Keratinocyte (primary cell): ENCODE data around the gene MCM3AP. TPM values are rescaled to one million over a fixed set of nuclear protein-coding genes. Genes with fewer than 3 reads are reported as not detected.

Experiments
- DNase-seq: peaks from one replicate; pipeline ENCODE4 v3.0.0-alpha.2; 2011; ENCODE audit warnings: low read depth, missing footprints, low spot score
- FAIRE-seq: peaks from 2 replicates; lab custom pipeline; 2011; peaks lifted over from hg19 to GRCh38; lab: Jason Lieb, UNC
- H2AFZ ChIP-seq: 2 replicates; pipeline ENCODE4 v1.6.0; 2012; ENCODE audit warnings: low read length, control low read depth, inconsistent platforms; ENCODE audit not compliant: control insufficient read depth
- H3K27ac ChIP-seq: 2 replicates; pipeline ENCODE4 v1.5.1; 2011; ENCODE audit warnings: low read length; ENCODE audit not compliant: control insufficient read depth, insufficient read depth
- H3K27me3 ChIP-seq: 3 replicates; pipeline ENCODE4 v1.6.0; 2011; ENCODE audit warnings: low read length; ENCODE audit not compliant: control insufficient read depth, insufficient read depth; ENCODE audit errors: extremely low read depth
- H3K36me3 ChIP-seq, 2 experiments: 2 replicates in 1 of 2; 3 replicates in 1 of 2; pipeline ENCODE4 v1.5.1; 2011; ENCODE audit warnings: low read length in 2 of 2, mild to moderate bottlenecking in 1 of 2; ENCODE audit not compliant: control insufficient read depth in 2 of 2, insufficient read depth in 2 of 2; ENCODE audit errors: extremely low read depth in 1 of 2
- H3K4me1 ChIP-seq: 3 replicates; pipeline ENCODE4 v1.5.1; 2011; ENCODE audit warnings: low read length; ENCODE audit not compliant: control insufficient read depth, insufficient read depth; ENCODE audit errors: extremely low read depth
- H3K4me2 ChIP-seq: 3 replicates; pipeline ENCODE4 v1.6.0; 2011; ENCODE audit warnings: low read depth, low read length; ENCODE audit not compliant: control insufficient read depth, insufficient read depth; ENCODE audit errors: extremely low read depth
- H3K4me3 ChIP-seq, 3 experiments: fragments of 200-600 bp in 1 of 3; sonication (generic) in 1 of 3; 2 replicates in 2 of 3; 3 replicates in 1 of 3; pipeline ENCODE4 v1.5.1; 2011 to 2016; ENCODE audit warnings: low read length in 3 of 3, mild to moderate bottlenecking in 3 of 3, control low read depth in 2 of 3, inconsistent platforms in 1 of 3, low read depth in 1 of 3, mixed read lengths in 1 of 3, mixed run types in 1 of 3, moderate library complexity in 1 of 3; ENCODE audit not compliant: control insufficient read depth in 2 of 3, insufficient read depth in 2 of 3; ENCODE audit errors: extremely low read depth in 1 of 3
- H3K79me2 ChIP-seq: 2 replicates; pipeline ENCODE4 v1.6.0; 2012; ENCODE audit warnings: low read length; ENCODE audit not compliant: control insufficient read depth, insufficient read depth
- H3K9ac ChIP-seq: 3 replicates; pipeline ENCODE4 v1.6.0; 2011; ENCODE audit warnings: low read length; ENCODE audit not compliant: control insufficient read depth, insufficient read depth; ENCODE audit errors: extremely low read depth
- H3K9me1 ChIP-seq: 3 replicates; pipeline ENCODE4 v1.6.0; 2011; ENCODE audit warnings: low read length; ENCODE audit not compliant: control insufficient read depth, insufficient read depth; ENCODE audit errors: extremely low read depth
- H3K9me3 ChIP-seq: 2 replicates; pipeline ENCODE4 v1.5.1; 2012; ENCODE audit warnings: low read depth, low read length; ENCODE audit not compliant: control insufficient read depth
- H4K20me1 ChIP-seq: 3 replicates; pipeline ENCODE4 v1.6.0; 2011; ENCODE audit warnings: low read length; ENCODE audit not compliant: control insufficient read depth, insufficient read depth; ENCODE audit errors: extremely low read depth
- CTCF ChIP-seq, 3 experiments: IDR thresholded peaks in 1 of 3; conservative IDR thresholded peaks in 1 of 3; optimal IDR thresholded peaks in 1 of 3; 2 replicates in 2 of 3; 3 replicates in 1 of 3; pipeline versions ENCODE3 to v1.5.1; 2011; ENCODE audit warnings: low read length in 3 of 3, mild to moderate bottlenecking in 3 of 3, moderate library complexity in 2 of 3, control low read depth in 1 of 3, inconsistent platforms in 1 of 3; ENCODE audit not compliant: insufficient read depth in 2 of 3; ENCODE audit errors: extremely low read depth in 1 of 3
- EZH2 ChIP-seq: IDR thresholded peaks from one replicate; pipeline ENCODE4 v1.6.1; 2012; ENCODE audit warnings: inconsistent platforms, mild to moderate bottlenecking, low read length, moderate library complexity
- dilution Hi-C: fragments of 300-500 bp; cut with MboI; formaldehyde crosslinking; loops from one replicate; pipeline ENCODE4 v1.7.0; 2020; ENCODE audit warnings: low sequenced_read_pairs; ENCODE audit not compliant: extremely low pct_ligation_motif_present
- polyA plus RNA-seq, 5 experiments: library from polyadenylated mRNA; depleted of rRNA in 3 of 5; stranded (reverse) in 3 of 5; stranded (forward) in 1 of 5; unstranded in 1 of 5; fragments of >200 nt; gene quantifications; 1 replicate in 1 of 5; 2 replicates in 3 of 5; 3 replicates in 1 of 5; pipeline versions ENCODE4 v1.2.1 to v1.2.3, GENCODE V29; 2011 to 2012; ENCODE audit warnings: missing spikeins in 2 of 5, low read depth in 1 of 5, low replicate concordance in 1 of 5

The MCM3AP gene
- polyA plus RNA-seq, 1 donor (not counting 4 experiments of a cell fraction or from before 2014, with no cell fraction given) = 34.3 TPM

DNA sequence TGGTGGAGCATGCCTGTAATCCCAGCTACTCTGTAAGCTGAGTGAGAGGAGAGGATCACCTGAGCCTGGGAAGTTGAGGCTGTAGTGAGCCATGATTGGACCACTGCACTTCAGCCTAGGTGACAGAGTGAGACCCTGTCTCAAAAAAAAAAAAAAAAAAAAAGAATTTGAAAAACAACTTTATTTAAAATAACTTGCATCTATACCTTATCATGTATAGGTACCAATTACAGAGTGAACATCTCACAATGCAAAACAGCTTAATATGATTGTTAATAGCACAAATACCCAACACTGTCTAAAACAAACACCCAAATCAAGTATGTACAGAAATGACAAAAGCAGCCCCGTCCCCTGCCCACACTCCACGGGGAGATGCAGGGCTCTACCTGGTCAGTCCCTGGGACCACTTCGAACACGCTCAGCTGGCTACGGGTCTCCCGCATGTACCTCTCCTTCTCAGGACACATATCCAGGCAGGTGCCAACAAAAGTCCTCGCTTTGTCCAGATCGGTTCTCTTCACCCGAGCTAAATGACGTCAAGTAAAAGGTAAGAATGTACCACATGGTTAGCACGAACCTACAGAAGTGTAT, 10.5 kb downstream of the MCM3AP start:
- Histone ChIP-seq H3K4me2 (no peak overlapping the region), H3K79me2 (peaks cover 7% of the 10 kb centered on the region), H3K9ac (no peak overlapping the region), H3K4me1 (no peaks in the 10 kb centered on the region), H2AFZ (no peak overlapping the region), H3K27me3 (no peaks in the 10 kb centered on the region), H3K36me3 (peaks cover 43% of the 10 kb centered on the region in 2 experiments), H3K9me1 (no peaks in the 10 kb centered on the region), H3K4me3 (no peak overlapping the region), H3K27ac (no peak overlapping the region), H3K9me3 (no peaks in the 10 kb centered on the region), H4K20me1 (no peaks in the 10 kb centered on the region)
- DNase-seq = no peak
- FAIRE-seq = no peak
- dilution Hi-C loops = no loop called here
- TF ChIP-seq EZH2 = no peak
- no peak for TF ChIP-seq CTCF (optimal IDR thresholded peaks at IDR 0.05 in 1 of 3, IDR thresholded peaks at IDR 0.05 in 1 of 3, conservative IDR thresholded peaks at IDR 0.05 in 1 of 3; ENCODE audit: extremely low read depth in 1 of 3, insufficient read depth in 2 of 3, low read length in 3 of 3)

DNA sequence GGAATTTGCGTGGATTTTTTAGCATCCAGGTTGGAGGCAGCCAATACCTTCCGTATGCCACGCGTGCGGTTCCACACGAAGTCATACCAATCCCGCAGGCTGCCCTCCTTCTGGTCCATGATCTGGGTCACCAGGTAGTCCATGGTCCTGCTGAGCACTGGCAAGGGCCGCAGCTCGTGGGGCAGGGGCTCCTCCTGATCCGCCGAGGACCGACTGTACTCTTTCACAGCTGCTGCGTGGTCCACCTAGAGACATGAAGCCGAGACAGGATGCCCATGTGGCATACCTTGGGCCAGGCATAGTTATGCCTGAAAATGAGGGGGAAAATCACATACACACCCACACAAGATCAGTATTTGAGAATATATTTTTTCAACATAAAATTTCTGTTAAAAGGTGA, 12.1 kb downstream of the MCM3AP start:
- Histone ChIP-seq H3K27ac (no peak overlapping the region), H3K9ac (no peak overlapping the region), H3K27me3 (no peaks in the 10 kb centered on the region), H3K4me1 (no peaks in the 10 kb centered on the region), H2AFZ (no peak overlapping the region), H3K9me1 (no peaks in the 10 kb centered on the region), H3K36me3 (peaks cover 42 to 45% of the 10 kb centered on the region in 2 experiments), H3K4me2 (no peak overlapping the region), H3K9me3 (no peaks in the 10 kb centered on the region), H3K4me3 (no peak overlapping the region), H4K20me1 (no peaks in the 10 kb centered on the region), H3K79me2 (no peaks in the 10 kb centered on the region)
- FAIRE-seq = no peak
- DNase-seq = no peak
- dilution Hi-C loops = no loop called here
- no peak for TF ChIP-seq CTCF (optimal IDR thresholded peaks at IDR 0.05 in 1 of 3, IDR thresholded peaks at IDR 0.05 in 1 of 3, conservative IDR thresholded peaks at IDR 0.05 in 1 of 3; ENCODE audit: extremely low read depth in 1 of 3, insufficient read depth in 2 of 3, low read length in 3 of 3)
